Mononuclear cell (primary cell): ENCODE measurements around the gene STMN3. TPM values are rescaled to one million over a fixed set of nuclear protein-coding genes. Genes with fewer than 3 reads are reported as not detected.
"Not testable (repeated sequence)": the region's sequence is repeated elsewhere in the genome, so short reads cannot be mapped to it uniquely, and the experiment has no call there.

ENCODE experiments used
- H3K27me3 ChIP-seq: 2 replicates; pipeline ENCODE4 v1.6.0; 2011; ENCODE audit warnings: low read length, control low read depth; ENCODE audit not compliant: insufficient read depth
- H3K4me1 ChIP-seq: 2 replicates; pipeline ENCODE4 v1.5.1; 2011; ENCODE audit warnings: mild to moderate bottlenecking, low read length, control low read depth; ENCODE audit not compliant: insufficient read depth
- H3K4me3 ChIP-seq: 2 replicates; pipeline ENCODE4 v1.5.1; 2011; ENCODE audit warnings: mild to moderate bottlenecking, low read length, moderate library complexity
- H3K9me3 ChIP-seq: 2 replicates; pipeline ENCODE4 v1.5.1; 2011; ENCODE audit warnings: low read depth, mild to moderate bottlenecking, control low read depth, low read length
- total RNA-seq: library from RNA; depleted of rRNA; stranded (reverse); fragments of >200 nt; gene quantifications from one replicate; pipeline ENCODE4 v1.2.3, GENCODE V29; 2012

STMN3 gene
- total RNA-seq, 1 donor = 14.5 TPM

DNA sequence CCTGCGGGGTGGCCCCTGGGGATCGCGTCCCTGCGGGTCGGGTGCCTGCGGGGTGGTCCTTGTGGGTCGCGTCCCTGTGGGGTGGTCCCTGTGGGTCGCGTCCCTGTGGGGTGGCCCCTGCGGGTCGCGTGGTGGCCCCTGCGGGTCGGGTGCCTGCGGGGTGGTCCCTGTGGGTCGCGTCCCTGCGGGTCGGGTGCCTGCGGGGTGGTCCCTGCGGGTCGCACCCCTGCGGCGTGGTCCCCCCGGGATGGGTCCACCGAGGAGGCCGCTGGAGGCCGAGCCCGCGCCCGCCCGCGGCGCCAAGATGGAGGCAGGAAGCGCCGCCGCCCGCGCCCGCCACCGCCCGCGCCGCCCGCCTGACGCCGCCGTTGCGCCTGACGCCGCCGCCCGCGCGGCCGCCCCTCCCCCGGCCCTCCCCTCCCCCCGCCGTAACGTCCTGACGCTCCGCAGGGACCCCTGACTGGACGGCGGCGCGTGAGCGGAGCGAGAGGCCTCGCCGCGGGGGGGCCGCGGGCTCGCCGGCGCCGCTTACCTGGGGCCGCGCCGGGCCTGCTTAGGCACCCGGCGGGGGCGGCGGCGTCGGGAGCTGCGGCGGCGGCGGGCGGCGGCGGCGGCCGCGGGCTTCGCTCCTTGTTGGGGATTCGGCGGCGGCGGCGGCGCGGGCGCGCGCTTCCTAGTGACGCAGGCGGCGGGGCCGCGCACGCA is 26.6 kb downstream of the STMN3 start, which contains the start of gene GMEB2:
GMEB2 (minus strand) TSS at position 678 of the 705 bp plus-strand sequence. CDS start 7,704 bp downstream, outside the sequence.
- H3K4me1 ChIP-seq = peaks cover 40% of the 10 kb centered on the region
- no peaks in the 10 kb centered on the region for H3K27me3 ChIP-seq
- H3K4me3 ChIP-seq = peak within 1 kb of the TSS; percentile 89
- no peaks in the 10 kb centered on the region for H3K9me3 ChIP-seq

DNA sequence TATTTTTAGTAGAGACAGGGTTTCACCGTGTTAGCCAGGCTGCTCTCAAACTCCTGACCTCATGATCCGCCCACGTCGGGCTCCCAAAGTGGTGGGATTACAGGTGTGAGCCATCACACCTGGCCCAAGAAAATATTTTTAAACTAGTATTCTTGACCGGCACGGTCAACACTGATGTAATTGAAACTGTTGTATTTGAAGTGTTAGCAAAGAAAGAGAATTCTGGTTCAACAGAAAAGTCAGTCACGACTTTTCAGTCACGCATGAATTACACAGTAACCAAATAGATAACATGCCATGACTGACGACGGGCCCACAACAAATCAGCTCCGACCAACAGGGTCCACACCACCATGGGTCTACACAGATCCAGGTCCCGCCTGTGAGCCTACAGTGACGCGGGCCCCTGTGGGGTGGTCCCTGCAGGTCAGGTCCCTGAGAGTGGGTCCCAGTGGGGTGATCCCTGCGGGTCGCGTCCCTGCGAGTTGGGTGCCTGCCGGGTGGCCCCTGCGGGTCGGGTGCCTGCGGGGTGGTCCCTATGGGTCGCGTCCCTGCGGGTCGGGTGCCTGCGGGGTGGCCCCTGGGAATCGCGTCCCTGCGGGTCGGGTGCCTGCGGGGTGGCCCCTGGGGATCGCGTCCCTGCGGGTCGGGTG is 27.3 kb downstream of the STMN3 start:
- H3K4me3 ChIP-seq = peak overlapping the region; percentile 55
- H3K4me1 ChIP-seq = peaks cover 33% of the 10 kb centered on the region
- no peaks in the 10 kb centered on the region for H3K27me3 ChIP-seq
- no peaks in the 10 kb centered on the region for H3K9me3 ChIP-seq

DNA sequence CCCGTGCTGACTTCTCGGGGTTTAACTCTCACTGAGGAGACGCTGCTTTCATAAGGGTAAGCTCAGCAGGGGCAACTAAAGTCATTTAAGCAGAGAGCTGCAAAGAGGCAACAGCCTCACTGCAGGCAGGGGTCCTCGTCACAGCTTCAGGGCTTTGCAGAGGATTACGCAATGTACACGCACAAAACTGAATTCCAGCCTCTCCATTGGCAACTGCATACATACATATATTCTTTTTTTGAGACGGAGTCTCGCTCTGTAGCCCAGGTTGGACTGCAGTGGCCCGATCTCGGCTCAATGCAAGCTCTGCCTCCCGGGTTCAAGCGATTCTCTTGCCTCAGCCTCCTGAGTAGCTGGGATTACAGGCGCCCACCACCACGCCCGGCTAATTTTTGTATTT is 28.7 kb downstream of the STMN3 start:
- no peak overlapping the region for H3K4me3 ChIP-seq
- no peaks in the 10 kb centered on the region for H3K9me3 ChIP-seq
- H3K27me3 ChIP-seq = no peaks in the 10 kb centered on the region
- H3K4me1 ChIP-seq = peaks cover 26% of the 10 kb centered on the region

DNA sequence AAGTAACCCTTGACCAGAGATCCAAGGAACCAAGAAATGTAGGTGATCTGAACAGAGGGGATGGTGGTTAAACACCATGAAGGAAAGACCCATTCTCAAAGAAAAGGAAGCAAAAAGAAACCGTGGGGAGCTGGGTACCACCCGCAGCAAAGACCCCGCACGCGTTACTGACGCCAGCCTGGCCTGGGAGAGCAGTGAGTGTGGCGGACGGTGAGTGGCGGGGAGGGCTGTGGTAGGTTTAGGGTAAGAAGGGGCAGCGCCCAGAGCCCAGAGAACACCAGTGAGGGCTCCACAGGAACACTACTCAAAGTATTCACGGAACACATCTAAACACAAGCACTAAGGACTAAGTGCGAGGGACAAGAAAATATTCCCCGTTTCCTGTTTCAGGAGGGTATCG is 30.5 kb downstream of the STMN3 start:
- Histone ChIP-seq H3K4me1 (peaks cover 9% of the 10 kb centered on the region), H3K27me3 (no peaks in the 10 kb centered on the region), H3K4me3 (no peak overlapping the region), H3K9me3 (no peaks in the 10 kb centered on the region)

DNA sequence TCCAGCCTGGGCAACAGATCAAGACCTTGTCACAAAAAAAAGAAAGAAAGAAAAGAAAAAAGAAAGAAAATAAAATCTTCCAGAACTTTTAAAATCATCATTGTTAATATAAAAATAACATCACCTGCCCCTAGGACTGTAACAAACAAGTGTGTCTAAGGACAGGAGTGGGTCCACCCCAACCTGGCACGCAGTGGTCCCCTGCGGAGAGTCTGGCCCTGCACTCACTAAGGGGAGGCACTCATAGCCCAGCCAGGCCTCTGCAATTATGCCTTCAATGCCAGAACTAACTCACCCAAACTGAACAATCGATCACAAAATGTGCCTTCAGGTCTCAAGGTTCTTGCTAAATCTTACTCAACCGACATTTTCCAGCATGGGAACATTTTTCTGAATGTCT is 31.1 kb downstream of the STMN3 start:
- Histone ChIP-seq H3K4me1 (peaks cover 9% of the 10 kb centered on the region), H3K9me3 (no peaks in the 10 kb centered on the region), H3K27me3 (no peaks in the 10 kb centered on the region), H3K4me3 (no peak overlapping the region)

DNA sequence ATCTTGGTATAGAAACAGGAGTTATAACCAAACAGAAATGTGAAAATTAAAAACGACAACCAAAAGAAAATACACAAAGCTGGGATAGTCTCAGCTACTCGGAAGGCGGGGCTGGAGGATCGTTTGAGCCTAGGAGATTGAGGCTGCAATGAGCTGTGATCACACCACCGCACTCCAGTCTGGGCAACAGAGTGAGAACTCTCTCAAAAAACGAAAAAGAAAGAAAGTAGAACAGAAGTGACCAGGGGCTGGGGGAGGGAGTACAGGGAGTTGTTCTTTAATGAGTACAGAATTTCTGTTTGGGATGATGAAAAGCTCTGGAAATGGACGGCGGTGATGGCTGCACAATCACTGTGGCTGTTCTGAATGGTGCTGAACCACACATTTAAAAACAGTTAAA is 32.2 kb downstream of the STMN3 start:
- Histone ChIP-seq H3K4me1 (peaks cover 8% of the 10 kb centered on the region), H3K27me3 (no peaks in the 10 kb centered on the region), H3K9me3 (no peaks in the 10 kb centered on the region), H3K4me3 (no peak overlapping the region)

DNA sequence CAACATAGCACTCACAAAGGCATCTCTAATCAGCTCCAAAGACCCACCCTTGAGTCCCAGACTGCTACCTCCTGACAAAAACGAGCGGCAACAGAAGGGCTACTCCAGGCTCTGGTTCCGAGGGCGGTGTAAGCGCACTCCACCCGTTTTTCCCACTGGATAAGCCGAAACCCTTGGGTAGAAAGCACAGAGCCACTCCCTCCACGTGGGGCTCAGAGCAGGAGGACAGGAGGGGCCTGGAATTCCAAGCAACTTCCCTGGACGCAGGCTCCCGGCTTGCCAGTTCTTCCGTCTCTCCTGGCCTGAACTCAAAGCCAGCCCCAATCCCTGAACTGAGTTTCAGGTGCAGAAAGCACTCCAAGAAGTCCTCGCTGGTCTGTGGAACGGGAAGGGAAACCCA is 33.7 kb downstream of the STMN3 start:
- H3K4me1 ChIP-seq = no peaks in the 10 kb centered on the region
- no peaks in the 10 kb centered on the region for H3K9me3 ChIP-seq
- no peak overlapping the region for H3K4me3 ChIP-seq
- no peaks in the 10 kb centered on the region for H3K27me3 ChIP-seq

DNA sequence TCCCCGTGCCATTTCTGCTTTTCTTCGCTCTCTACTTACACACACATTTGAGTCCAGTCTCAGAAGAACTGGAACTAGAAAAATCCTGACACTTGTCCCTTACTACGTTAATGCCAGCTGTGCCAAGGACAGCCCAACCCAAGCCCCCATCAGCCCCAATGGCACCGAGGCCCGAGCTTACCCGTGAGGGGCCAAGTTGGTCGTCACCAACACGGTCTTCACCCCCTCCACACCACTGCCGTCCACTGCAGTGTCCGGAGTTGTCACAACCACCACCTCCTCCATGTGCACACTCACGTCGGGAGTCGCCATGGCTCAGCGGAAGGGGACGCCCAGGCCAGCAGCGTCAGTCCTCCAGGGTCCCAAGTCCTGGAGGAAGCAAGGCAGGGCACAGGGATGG is 34.1 kb downstream of the STMN3 start:
- H3K4me3 ChIP-seq = no peak overlapping the region
- H3K9me3 ChIP-seq = no peaks in the 10 kb centered on the region
- no peaks in the 10 kb centered on the region for H3K27me3 ChIP-seq
- no peaks in the 10 kb centered on the region for H3K4me1 ChIP-seq

DNA sequence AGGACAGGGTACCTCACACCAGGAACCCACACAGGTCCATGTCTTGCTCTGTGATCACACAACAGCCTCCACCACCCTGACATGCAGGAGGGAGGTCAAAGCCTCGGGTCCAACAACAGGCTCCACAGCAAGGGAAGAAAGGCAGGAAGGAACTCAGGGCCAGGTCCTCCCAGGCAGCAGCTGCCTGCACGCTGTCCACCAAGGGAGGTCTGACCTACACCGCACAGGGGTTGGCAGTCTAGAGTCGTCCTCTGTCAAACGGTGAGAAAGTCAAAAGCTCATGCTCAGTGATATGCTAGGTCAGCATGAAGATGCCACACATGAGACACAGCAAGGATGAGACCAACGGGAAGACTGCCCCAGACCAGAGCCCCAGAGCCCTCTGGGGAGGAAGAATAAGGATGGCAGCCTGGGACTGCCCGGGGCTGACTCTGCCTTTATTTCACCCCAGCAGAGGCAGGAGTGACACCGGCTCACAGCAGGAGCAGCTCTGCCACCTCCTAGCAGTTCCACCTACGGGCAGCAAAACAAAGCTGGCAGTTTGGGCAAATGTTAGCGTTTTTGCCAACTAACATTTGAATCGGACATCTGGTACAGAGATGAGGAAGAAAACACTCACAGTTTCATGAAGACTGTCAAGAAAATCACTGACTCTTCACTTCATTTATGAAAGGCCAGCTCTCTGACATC is 34.8 kb downstream of the STMN3 start:
- Histone ChIP-seq H3K4me3 (no peak overlapping the region), H3K4me1 (peaks cover 5% of the 10 kb centered on the region), H3K27me3 (no peaks in the 10 kb centered on the region), H3K9me3 (no peaks in the 10 kb centered on the region)

DNA sequence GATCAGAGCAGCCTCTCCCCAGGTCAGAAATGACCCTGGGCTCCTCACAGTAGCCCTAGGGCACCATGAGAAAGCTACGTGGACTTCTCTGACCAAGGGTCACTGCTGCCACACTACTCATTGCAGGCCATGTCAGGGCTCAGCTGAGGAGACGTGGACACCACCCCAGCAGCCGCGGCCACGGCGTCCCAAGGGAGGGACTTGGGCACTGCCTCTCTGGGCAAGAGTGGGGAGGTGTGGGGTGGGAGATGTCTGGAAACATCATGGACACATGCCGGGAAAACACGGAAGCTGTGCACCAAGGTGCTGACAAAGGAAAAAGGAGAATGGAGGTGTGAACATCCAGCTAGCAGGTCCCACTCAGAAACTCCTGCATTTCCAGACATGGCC is 35.4 kb downstream of the STMN3 start:
- H3K27me3 ChIP-seq = no peaks in the 10 kb centered on the region
- H3K4me1 ChIP-seq = peaks cover 11% of the 10 kb centered on the region
- no peaks in the 10 kb centered on the region for H3K9me3 ChIP-seq
- no peak overlapping the region for H3K4me3 ChIP-seq

DNA sequence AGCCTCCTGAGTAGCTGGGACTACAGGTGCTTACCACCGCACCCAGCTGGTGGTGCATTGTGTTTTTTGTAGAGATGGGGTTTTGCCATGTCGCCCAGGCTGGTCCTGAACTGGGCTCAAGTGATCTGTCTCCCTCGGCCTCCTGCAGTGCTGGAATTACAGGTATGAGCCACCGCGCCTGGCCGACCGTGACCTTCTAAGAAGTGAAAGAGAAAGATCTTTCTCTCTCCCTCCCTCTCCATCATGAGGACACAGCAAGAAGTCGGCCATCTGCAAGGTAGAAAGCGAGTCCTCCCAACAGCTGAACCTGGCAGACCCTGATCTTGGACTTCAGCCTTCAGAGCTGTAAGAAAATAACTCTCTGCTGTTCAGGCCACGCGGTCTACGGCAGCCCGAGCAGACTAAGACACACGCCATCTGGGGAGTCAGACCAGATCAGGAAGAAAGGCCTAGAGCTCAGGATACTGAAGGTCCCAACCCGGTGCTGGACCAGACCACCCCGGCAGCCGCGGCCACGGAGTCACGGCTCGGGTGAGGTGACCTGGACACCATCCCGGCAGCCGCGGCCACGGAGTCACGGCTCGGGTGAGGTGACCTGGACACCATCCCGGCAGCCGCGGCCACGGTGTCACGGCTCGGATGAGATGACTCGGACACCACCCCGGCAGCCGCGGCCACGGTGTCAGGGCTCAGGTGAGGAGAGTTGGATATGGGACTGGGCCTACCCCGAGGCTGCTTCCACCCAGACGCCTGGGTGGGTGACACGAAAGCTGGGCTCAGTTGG is 35.9 kb downstream of the STMN3 start:
- Histone ChIP-seq H3K27me3 (no peaks in the 10 kb centered on the region), H3K4me1 (peaks cover 16% of the 10 kb centered on the region), H3K9me3 (no peaks in the 10 kb centered on the region), H3K4me3 (no peak overlapping the region)

DNA sequence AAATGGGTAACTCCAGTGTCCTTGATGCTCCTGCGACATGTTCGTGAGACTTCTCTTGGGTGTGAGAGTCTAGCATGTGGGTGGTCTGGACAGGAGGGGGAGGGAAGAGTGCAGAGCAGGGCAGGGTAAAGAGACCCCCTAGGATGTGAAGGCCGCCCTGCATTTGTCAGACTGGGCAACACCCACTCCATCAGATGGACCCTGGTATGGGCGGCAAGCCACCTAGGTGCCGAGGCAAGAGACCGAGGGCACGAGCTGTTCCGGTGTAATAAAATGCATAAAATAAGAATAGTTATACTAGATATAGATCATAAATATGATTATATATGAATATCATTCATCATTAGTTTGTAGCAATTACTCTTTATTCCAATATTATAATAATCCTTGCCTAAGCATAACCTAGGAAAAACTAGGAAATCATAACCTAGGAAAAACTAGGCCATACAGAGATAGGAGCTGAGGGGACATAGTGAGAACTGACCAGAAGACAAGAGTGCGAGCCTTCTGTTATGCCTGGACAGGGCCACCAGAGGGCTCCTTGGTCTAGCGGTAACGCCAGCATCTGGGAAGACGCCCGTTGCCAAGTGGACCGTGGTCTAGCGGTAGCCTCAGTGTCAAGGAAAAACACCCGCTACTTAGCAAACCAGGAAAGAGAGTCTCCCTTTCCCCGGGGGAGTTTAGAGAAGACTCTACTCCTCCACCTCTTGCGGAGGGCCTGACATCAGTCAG is 39.2 kb downstream of the STMN3 start:
- H3K4me3 ChIP-seq, H3K9me3 ChIP-seq, H3K27me3 ChIP-seq: not testable (repeated sequence)
- peaks cover 32% of the 10 kb centered on the region for H3K4me1 ChIP-seq

DNA sequence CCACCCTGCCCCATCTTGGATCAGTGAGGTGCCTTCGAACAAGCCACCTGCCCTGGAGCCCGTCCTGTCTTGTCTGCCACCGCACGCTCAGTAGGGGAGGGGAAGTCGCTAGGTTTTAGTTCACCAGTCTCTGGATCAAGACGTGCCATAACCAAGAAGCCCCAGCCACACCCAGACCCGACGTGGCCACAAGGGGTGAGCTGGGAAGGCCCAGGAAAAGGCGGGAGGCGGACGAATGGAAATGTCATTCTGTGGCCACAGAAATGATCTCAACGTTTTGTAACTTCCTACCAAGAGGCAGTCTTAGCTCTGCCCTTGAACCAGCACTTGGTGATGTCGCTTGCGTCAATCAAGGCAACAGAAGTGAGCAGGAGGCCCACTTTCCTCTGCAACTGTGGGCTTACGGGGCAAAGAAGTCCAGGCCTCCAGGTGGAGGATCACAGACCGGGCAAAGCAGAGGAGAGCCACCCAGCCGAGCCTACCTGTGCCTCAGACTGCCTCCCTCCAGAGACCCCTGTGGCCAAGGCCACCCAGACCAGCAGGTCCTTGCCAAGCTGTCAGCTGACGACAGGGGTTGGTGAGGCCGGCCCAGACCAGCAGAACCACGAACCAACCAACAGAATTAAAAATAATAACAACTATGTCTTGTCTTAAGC is 40.8 kb downstream of the STMN3 start:
- no peaks in the 10 kb centered on the region for H3K9me3 ChIP-seq
- peaks cover 32% of the 10 kb centered on the region for H3K4me1 ChIP-seq
- H3K4me3 ChIP-seq = no peak overlapping the region
- no peaks in the 10 kb centered on the region for H3K27me3 ChIP-seq

DNA sequence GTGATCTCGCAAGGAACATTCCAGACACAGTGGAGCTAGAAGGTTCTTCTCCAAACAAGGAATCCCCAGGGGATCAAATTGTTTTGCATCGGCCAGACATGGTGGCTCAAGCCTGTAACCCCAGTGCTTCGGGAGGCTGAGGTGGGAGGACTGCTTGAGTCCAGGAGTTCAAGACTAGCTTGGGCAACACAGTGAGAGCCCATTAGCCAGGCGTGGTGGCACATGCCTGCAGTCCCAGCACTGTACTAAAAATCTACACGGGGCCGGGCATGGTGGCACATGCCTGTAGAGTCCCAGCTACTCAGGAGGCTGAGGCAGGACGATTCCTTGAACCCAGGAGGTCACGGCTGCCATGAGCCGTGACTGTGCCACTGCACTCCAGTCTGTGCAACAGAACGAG is 41.6 kb downstream of the STMN3 start:
- Histone ChIP-seq H3K4me3 (no peak overlapping the region), H3K4me1 (peaks cover 35% of the 10 kb centered on the region), H3K9me3 (no peaks in the 10 kb centered on the region), H3K27me3 (no peaks in the 10 kb centered on the region)
